NCI-H510A (cell line): ENCODE measurements around the gene WDR5.

Experiments
- DNase-seq: peaks from one replicate; lab custom pipeline; 2025; lab: John Stamatoyannopoulos, UW

Gene WDR5

GRCh38 chr9:134174526-134175290, 38.8 kb downstream of the WDR5 start:
- no peak for DNase-seq

GRCh38 chr9:134175291-134175807, 39.5 kb downstream of the WDR5 start:
- DNase-seq, result no peak

GRCh38 chr9:134175808-134176598, 40.1 kb downstream of the WDR5 start:
- DNase-seq, result no peak

- DNase-seq, result no peak
Observed at GRCh38 chr9:134176599-134176968, 40.7 kb downstream of the WDR5 start.

- DNase-seq, result no peak
Observed at GRCh38 chr9:134177186-134177585, 41.3 kb downstream of the WDR5 start.

GRCh38 chr9:134177624-134178393, 41.9 kb downstream of the WDR5 start:
- DNase-seq, result no peak

- DNase-seq, result no peak
Observed at GRCh38 chr9:134178394-134178767, 42.5 kb downstream of the WDR5 start.

GRCh38 chr9:134178768-134179551, 43.1 kb downstream of the WDR5 start:
- no peak for DNase-seq

- DNase-seq, result no peak
Observed at GRCh38 chr9:134179595-134179917, 43.7 kb downstream of the WDR5 start.

GRCh38 chr9:134179918-134180785, 44.3 kb downstream of the WDR5 start:
- no peak for DNase-seq

GRCh38 chr9:134180786-134181647, 45.1 kb downstream of the WDR5 start:
- no peak for DNase-seq

GRCh38 chr9:134181648-134182034, 45.8 kb downstream of the WDR5 start:
- no peak for DNase-seq

- no peak for DNase-seq
Observed at GRCh38 chr9:134182554-134183085, 46.7 kb downstream of the WDR5 start.

- no peak for DNase-seq
Observed at GRCh38 chr9:134185536-134186011, 49.7 kb downstream of the WDR5 start.

- no peak for DNase-seq
Observed at GRCh38 chr9:134186471-134187109, 50.7 kb downstream of the WDR5 start.

- no peak for DNase-seq
Observed at GRCh38 chr9:134187110-134187531, 51.2 kb downstream of the WDR5 start.

GRCh38 chr9:134187891-134188385, 52.1 kb downstream of the WDR5 start:
- no peak for DNase-seq

- no peak for DNase-seq
Observed at GRCh38 chr9:134188386-134189144, 52.7 kb downstream of the WDR5 start.
